Duodenal mucosa (tissue), 2 donors: ENCODE results near the gene UTS2B.

Experiments used
- H3K27ac ChIP-seq: one replicate; pipeline ENCODE4 v1.7.0; 2013; ENCODE audit warnings: low read depth, low read length
- H3K27me3 ChIP-seq, 2 donors: one replicate each; pipeline ENCODE4 v1.7.0; 2013; ENCODE audit warnings: low read length in 2 of 2, control low read depth in 1 of 2; ENCODE audit not compliant: insufficient read depth in 2 of 2, control insufficient read depth in 1 of 2
- H3K36me3 ChIP-seq, 2 donors: one replicate each; pipeline ENCODE4 v1.7.0; 2013; ENCODE audit warnings: low read length in 2 of 2, control low read depth in 1 of 2; ENCODE audit not compliant: insufficient read depth in 2 of 2, control insufficient read depth in 1 of 2
- H3K4me1 ChIP-seq, 2 donors: one replicate each; pipeline ENCODE4 v1.7.0; 2013; ENCODE audit warnings: low read length in 2 of 2, control low read depth in 1 of 2; ENCODE audit not compliant: insufficient read depth in 2 of 2, control insufficient read depth in 1 of 2
- H3K4me3 ChIP-seq, 2 donors: one replicate each; pipeline ENCODE4 v1.7.0; 2013; ENCODE audit warnings: low read length in 2 of 2, low read depth in 1 of 2
- H3K9ac ChIP-seq, 2 donors: one replicate each; pipeline ENCODE4 v1.7.0; 2013; ENCODE audit warnings: low read length in 2 of 2, low read depth in 1 of 2
- H3K9me3 ChIP-seq, 2 donors: one replicate each; pipeline ENCODE4 v1.7.0; 2013; ENCODE audit warnings: low read length in 2 of 2, control low read depth in 1 of 2; ENCODE audit not compliant: control insufficient read depth in 1 of 2

Gene UTS2B

GRCh38 chr3:191303596-191303995, 26.7 kb downstream of the UTS2B start:
- no peak overlapping the region for H3K27ac ChIP-seq
- H3K4me1 ChIP-seq = no peaks in the 10 kb centered on the region
- H3K9me3 ChIP-seq = no peaks in the 10 kb centered on the region
- H3K36me3 ChIP-seq = no peaks in the 10 kb centered on the region
- H3K9ac ChIP-seq = no peak overlapping the region
- no peak overlapping the region for H3K4me3 ChIP-seq
- H3K27me3 ChIP-seq = no peaks in the 10 kb centered on the region

DNA sequence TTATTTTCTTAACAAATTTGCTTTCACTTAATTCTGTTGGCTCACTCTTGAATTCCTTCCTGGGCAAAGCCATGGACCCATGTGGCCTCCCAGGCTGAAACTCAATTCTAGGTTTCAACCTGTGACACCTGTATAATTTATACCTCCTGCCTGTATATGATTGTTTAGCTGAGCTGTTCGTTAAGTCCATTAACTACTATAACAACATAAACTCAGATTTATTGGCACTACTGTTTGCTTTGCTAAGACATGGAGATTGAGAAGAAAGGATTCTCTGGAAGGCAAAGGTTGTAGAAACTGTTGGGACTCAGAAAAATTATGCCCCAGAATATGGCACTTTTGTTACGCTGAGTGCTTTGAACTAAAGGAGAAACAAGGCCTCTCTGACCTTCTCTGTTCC, 27.9 kb downstream of the UTS2B start:
- Histone ChIP-seq H3K9ac (no peak overlapping the region), H3K36me3 (no peaks in the 10 kb centered on the region), H3K4me3 (no peak overlapping the region), H3K27me3 (no peaks in the 10 kb centered on the region), H3K9me3 (no peaks in the 10 kb centered on the region), H3K4me1 (no peaks in the 10 kb centered on the region), H3K27ac (no peak overlapping the region)

DNA sequence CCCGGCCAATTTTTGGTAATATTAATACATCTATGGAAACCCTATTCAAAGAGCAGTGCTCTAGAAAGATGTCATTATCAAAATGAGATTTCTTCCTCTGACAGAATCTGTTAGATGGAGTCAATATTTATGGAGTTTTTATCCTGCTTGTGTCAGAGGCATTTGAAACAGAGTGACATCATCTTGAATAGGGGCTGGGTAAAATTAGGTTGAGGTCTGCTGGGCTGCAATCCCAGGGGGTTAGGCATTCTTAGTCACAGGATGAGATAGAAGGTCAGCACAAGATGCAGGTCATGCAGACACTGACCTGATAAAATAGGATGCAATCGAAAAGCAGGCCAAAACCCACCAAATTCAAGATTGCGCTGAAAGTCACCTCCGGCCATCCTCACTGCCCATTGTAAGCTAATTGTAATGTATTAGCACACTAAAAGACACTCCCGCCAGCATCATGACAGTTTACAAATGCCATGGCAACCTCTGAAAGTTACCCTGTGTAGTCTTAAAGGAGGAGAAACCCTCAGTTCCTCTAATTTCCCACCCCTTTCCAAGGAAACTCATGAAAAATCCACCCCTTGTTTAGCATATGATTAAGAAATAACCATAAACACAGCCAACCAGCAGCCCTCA, 28.4 kb downstream of the UTS2B start:
- Histone ChIP-seq H3K9ac (no peak overlapping the region), H3K36me3 (no peaks in the 10 kb centered on the region), H3K4me3 (no peak overlapping the region), H3K27ac (no peak overlapping the region), H3K4me1 (no peaks in the 10 kb centered on the region), H3K27me3 (no peaks in the 10 kb centered on the region), H3K9me3 (no peaks in the 10 kb centered on the region)

DNA sequence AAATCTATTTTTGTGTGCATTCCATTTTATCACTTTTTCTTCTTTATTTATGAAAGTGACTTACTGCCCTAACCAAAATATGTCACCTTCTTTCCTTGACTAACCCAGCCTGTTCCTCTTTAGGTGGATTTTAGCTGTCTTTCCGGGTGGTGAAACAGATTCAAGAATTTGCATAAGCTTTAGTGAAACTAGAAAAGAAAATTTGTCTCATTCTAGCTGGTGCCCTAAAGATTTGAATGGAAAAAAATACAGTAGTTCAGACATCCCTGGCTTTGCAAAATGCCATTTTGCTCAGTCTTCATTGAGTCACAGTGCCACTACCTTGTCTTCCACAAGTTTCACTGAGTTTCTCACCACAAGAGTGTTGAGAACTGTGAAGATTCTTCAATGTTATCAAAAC, 29.3 kb downstream of the UTS2B start:
- Histone ChIP-seq H3K27me3 (no peaks in the 10 kb centered on the region), H3K4me1 (no peaks in the 10 kb centered on the region), H3K27ac (no peak overlapping the region), H3K4me3 (no peak overlapping the region), H3K9me3 (no peaks in the 10 kb centered on the region), H3K36me3 (no peaks in the 10 kb centered on the region), H3K9ac (no peak overlapping the region)

GRCh38 chr3:191300422-191300821, 29.9 kb downstream of the UTS2B start:
- Histone ChIP-seq H3K4me1 (no peaks in the 10 kb centered on the region), H3K27ac (no peak overlapping the region), H3K9me3 (no peaks in the 10 kb centered on the region), H3K9ac (no peak overlapping the region), H3K36me3 (no peaks in the 10 kb centered on the region), H3K4me3 (no peak overlapping the region), H3K27me3 (no peaks in the 10 kb centered on the region)

DNA sequence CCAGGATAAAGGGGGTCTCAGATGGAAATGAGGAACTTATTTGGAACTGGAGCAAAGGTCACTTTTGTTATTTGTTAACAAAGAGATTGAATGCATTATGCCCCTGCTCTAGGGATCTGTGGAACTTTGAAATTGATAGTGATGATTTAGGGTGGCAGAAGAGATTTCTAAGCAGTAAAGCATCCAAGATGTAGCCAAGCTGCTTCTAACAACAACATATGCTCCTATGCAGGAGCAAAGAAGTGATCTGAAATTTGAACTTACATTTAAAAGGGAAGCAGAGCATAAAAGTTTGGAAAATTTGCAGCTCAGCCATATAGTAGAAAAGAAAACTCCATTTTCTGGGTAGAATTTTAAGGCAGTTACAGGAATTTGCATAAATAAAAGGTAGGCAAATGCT, 31.5 kb downstream of the UTS2B start:
- Histone ChIP-seq H3K27me3 (no peaks in the 10 kb centered on the region), H3K9me3 (no peaks in the 10 kb centered on the region), H3K4me3 (no peak overlapping the region), H3K27ac (no peak overlapping the region), H3K9ac (no peak overlapping the region), H3K36me3 (no peaks in the 10 kb centered on the region), H3K4me1 (no peaks in the 10 kb centered on the region)

- H3K27me3 ChIP-seq = no peaks in the 10 kb centered on the region
- H3K4me1 ChIP-seq = no peaks in the 10 kb centered on the region
- peak overlapping the region; percentile 3 for H3K27ac ChIP-seq
- H3K36me3 ChIP-seq = no peaks in the 10 kb centered on the region
- H3K9ac ChIP-seq = no peak overlapping the region
- H3K4me3 ChIP-seq = no peak overlapping the region
- no peaks in the 10 kb centered on the region for H3K9me3 ChIP-seq
These were observed 34.2 kb downstream of the UTS2B start for GRCh38 chr3:191296041-191296541.

- H3K4me1 ChIP-seq = no peaks in the 10 kb centered on the region
- H3K4me3 ChIP-seq = no peak overlapping the region
- no peaks in the 10 kb centered on the region for H3K9me3 ChIP-seq
- no peaks in the 10 kb centered on the region for H3K27me3 ChIP-seq
- H3K27ac ChIP-seq = no peak overlapping the region
- H3K9ac ChIP-seq = no peak overlapping the region
- no peaks in the 10 kb centered on the region for H3K36me3 ChIP-seq
These were observed 36.0 kb downstream of the UTS2B start for GRCh38 chr3:191294291-191294690.

DNA sequence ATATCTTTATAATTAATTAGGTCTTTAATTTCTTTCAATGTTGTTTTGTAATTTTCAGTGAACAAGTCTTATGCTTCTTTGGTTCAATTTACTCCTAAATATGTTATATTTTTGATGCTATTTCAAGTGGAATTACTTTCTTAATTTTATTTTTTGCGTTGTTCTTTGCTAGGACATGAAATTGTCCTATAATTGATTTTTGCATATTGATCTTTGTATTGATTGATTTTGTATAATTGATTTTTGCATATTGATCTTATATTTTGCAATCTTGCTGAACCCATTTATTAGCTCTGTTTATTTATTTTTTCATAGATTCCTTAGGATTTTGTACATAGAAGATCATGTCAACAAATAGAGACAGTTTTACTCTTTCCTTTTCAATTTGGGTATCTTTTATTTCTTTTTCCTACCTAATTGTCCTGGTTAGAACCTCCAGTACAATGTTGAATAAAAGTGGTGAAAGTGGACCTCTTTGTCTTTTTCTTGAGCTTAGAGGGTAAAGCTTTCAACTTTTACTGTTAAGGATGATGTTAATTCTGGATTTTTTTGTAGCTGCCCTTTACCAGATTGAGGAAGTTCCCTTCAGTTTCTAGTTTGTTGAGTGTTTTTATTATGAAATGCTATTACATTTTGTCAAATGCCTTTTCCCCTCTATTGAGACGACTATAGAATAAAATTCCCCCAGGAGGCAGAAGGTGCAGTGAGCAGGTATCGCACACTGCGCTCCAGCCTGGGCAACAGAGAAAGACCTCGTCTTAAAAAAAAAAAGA, 37.9 kb downstream of the UTS2B start:
- Histone ChIP-seq H3K36me3 (no peaks in the 10 kb centered on the region), H3K4me1 (no peaks in the 10 kb centered on the region), H3K9ac (no peak overlapping the region), H3K27me3 (no peaks in the 10 kb centered on the region), H3K4me3 (no peak overlapping the region), H3K9me3 (no peaks in the 10 kb centered on the region), H3K27ac (no peak overlapping the region)

GRCh38 chr3:191290311-191291025, 39.9 kb downstream of the UTS2B start:
- Histone ChIP-seq H3K27me3 (no peaks in the 10 kb centered on the region), H3K9me3 (no peaks in the 10 kb centered on the region), H3K36me3 (no peaks in the 10 kb centered on the region), H3K4me3 (no peak overlapping the region), H3K27ac (no peak overlapping the region), H3K9ac (no peak overlapping the region), H3K4me1 (no peaks in the 10 kb centered on the region)
